Spleen (tissue), 11 donors: ENCODE measurements around the gene FOXO3. TPM values are rescaled to one million over a fixed set of nuclear protein-coding genes. Genes with fewer than 3 reads are reported as not detected.

Source experiments
- DNase-seq: peaks from one replicate; pipeline ENCODE4 v3.0.0-alpha.2; 2020
- H3K27ac ChIP-seq, 8 donors: fragments of 200-600 bp; sonication (generic) in 7 of 8; 1 replicate in 4 of 8; 2 replicates in 4 of 8; pipeline versions ENCODE4 v1.5.0 to v1.8.0; 2016 to 2021; ENCODE audit warnings: inconsistent platforms in 4 of 8, mild to moderate bottlenecking in 4 of 8, moderate library complexity in 1 of 8
- H3K27me3 ChIP-seq, 7 donors: fragments of 200-600 bp; sonication (generic) in 6 of 7; replicated peaks in 1 of 7; 1 replicate in 4 of 7; 2 replicates in 3 of 7; pipeline versions ENCODE4 v1.5.0 to v1.8.0; 2016 to 2021; ENCODE audit warnings: inconsistent platforms in 3 of 7, mild to moderate bottlenecking in 1 of 7
- H3K36me3 ChIP-seq, 6 donors: fragments of 200-600 bp; sonication (generic) in 5 of 6; 1 replicate in 4 of 6; 2 replicates in 2 of 6; pipeline versions ENCODE4 v1.5.0 to v1.8.0; 2016 to 2021; ENCODE audit warnings: inconsistent platforms in 2 of 6
- H3K4me1 ChIP-seq, 6 donors: fragments of 200-600 bp; sonication (generic) in 5 of 6; 1 replicate in 3 of 6; 2 replicates in 3 of 6; pipeline versions ENCODE4 v1.5.0 to v1.8.0; 2016 to 2021; ENCODE audit warnings: inconsistent platforms in 3 of 6
- H3K4me3 ChIP-seq, 8 donors: fragments of 200-600 bp; sonication (generic) in 7 of 8; 1 replicate in 4 of 8; 2 replicates in 4 of 8; pipeline versions ENCODE4 v1.5.0 to v1.8.0; 2016 to 2021; ENCODE audit warnings: inconsistent platforms in 4 of 8, mild to moderate bottlenecking in 4 of 8, moderate library complexity in 2 of 8
- H3K9me3 ChIP-seq, 8 donors: fragments of 200-600 bp; sonication (generic) in 7 of 8; 1 replicate in 4 of 8; 2 replicates in 4 of 8; pipeline versions ENCODE4 v1.5.0 to v1.8.0; 2016 to 2021; ENCODE audit warnings: inconsistent platforms in 4 of 8
- POLR2A ChIP-seq, 3 donors: fragments of 450-650 bp; IDR thresholded peaks; one replicate each; pipeline ENCODE4 v1.5.1; 2017; ENCODE audit warnings: antibody characterized with exemption in 3 of 3, mild to moderate bottlenecking in 1 of 3
- POLR2AphosphoS5 ChIP-seq, 3 donors: sonication (generic); formaldehyde crosslinking; IDR thresholded peaks; one replicate each; pipeline ENCODE4 v1.5.1; 2017; ENCODE audit warnings: antibody characterized with exemption in 3 of 3
- WGBS, 5 donors: extraction: QIAGEN DNeasy Blood & Tissue Kit in 3 of 5; methylation state at CpG; one replicate each; pipeline versions ENCODE4 v1.1.5 to v1.1.7; 2013 to 2018; 5-methylcytosine and 5-hydroxymethylcytosine counted together
- intact Hi-C: fragments of 100-400 bp; cut with DNase I; formaldehyde crosslinking; loops from one replicate; pipeline ENCODE4 v1.15.0; 2023; ENCODE audit warnings: low total_unique reads
- polyA plus RNA-seq, 3 donors: library from polyadenylated mRNA; stranded (reverse); fragments of 200-250 nt; gene quantifications; one replicate each; pipeline ENCODE4 v1.2.1, GENCODE V29; 2013
- total RNA-seq, 7 donors: library from RNA; depleted of rRNA in 3 of 7; stranded (reverse); fragments of >200 nt in 3 of 7; fragmentation: NEBNext Ultra II Directional in 4 of 7; extraction: Animal tissue kit (Norgen Biotek cat#: 25700) in 4 of 7; gene quantifications; one replicate each; pipeline versions ENCODE4 v1.1.0 to v1.2.1, GENCODE V29; 2016 to 2021
- TF ChIP-seq, protein P1 (sequence below), 11 experiments: fragments of 200-600 bp in 7 of 11; fragments of 450-650 bp in 4 of 11; sonication (generic) in 4 of 11; IDR thresholded peaks in 8 of 11; conservative IDR thresholded peaks in 3 of 11; 1 replicate in 7 of 11; 2 replicates in 4 of 11; pipeline versions ENCODE4 v1.4.0 to v1.8.0; 2016 to 2021; ENCODE audit warnings: antibody characterized with exemption in 11 of 11, inconsistent platforms in 4 of 11, mild to moderate bottlenecking in 1 of 11
- donor health status: healthy with polysubstance abuse.
- donor health status: DM: no; HTN: no; CAD: no; lungs with moderate emphysema.
- donor health status: DM: no; HTN: no; CAD: no.
- donor health status: Bipolar disorder and iron deficiency.
- donor health status: healthy.
- donor health status: DM: no; HTN: no; CAD: no.
- donor health status: DM: yes; HTN: yes; CAD: no.

Gene FOXO3
- total and polyA plus RNA-seq, 10 donors: 9.4 to 86.9 (median 67.0) TPM

DNA sequence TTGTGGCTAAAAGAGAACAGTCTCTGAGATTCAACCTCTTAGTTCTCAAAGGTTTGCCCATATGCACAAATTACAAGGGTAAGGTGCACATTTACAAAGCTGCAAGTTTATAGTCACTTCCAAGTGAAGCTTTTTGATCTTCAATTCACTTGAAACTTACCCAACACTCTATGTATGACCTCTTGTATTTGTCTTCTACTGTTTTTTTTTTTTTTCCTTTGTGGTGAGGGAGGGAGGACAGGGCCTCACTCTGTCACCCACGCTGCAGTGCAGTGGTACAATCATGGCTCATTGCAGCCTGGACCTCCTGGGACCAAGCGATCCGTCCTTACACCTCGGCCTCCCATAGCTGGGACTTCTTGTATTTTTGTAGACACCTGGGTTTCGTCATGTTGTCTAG, 4.5 kb upstream of the FOXO3 start:
- H3K9me3 ChIP-seq: no peaks in the 10 kb centered on the region
- intact Hi-C loops: no loop called here
- H3K27me3 ChIP-seq: no peaks in the 10 kb centered on the region
- peaks cover 4 to 14% (median 11%) of the 10 kb centered on the region in 6 donors for H3K4me1 ChIP-seq
- WGBS, 5 donors: 94 to 99% (median 96%) methylated on average over 5 of the region's 5 CpGs
- H3K27ac ChIP-seq: no peak overlapping the region
- no peaks in the 10 kb centered on the region for H3K36me3 ChIP-seq
- TF ChIP-seq, protein P1, sequence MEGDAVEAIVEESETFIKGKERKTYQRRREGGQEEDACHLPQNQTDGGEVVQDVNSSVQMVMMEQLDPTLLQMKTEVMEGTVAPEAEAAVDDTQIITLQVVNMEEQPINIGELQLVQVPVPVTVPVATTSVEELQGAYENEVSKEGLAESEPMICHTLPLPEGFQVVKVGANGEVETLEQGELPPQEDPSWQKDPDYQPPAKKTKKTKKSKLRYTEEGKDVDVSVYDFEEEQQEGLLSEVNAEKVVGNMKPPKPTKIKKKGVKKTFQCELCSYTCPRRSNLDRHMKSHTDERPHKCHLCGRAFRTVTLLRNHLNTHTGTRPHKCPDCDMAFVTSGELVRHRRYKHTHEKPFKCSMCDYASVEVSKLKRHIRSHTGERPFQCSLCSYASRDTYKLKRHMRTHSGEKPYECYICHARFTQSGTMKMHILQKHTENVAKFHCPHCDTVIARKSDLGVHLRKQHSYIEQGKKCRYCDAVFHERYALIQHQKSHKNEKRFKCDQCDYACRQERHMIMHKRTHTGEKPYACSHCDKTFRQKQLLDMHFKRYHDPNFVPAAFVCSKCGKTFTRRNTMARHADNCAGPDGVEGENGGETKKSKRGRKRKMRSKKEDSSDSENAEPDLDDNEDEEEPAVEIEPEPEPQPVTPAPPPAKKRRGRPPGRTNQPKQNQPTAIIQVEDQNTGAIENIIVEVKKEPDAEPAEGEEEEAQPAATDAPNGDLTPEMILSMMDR (IDR thresholded peaks at IDR 0.05 in 8 of 11, conservative IDR thresholded peaks at IDR 0.05 in 3 of 11): no peak
- TF ChIP-seq POLR2A (IDR thresholded peaks at IDR 0.05): no peak
- no peak for TF ChIP-seq POLR2AphosphoS5 (IDR thresholded peaks at IDR 0.05)
- no peak for DNase-seq
- H3K4me3 ChIP-seq: no peak overlapping the region

DNA sequence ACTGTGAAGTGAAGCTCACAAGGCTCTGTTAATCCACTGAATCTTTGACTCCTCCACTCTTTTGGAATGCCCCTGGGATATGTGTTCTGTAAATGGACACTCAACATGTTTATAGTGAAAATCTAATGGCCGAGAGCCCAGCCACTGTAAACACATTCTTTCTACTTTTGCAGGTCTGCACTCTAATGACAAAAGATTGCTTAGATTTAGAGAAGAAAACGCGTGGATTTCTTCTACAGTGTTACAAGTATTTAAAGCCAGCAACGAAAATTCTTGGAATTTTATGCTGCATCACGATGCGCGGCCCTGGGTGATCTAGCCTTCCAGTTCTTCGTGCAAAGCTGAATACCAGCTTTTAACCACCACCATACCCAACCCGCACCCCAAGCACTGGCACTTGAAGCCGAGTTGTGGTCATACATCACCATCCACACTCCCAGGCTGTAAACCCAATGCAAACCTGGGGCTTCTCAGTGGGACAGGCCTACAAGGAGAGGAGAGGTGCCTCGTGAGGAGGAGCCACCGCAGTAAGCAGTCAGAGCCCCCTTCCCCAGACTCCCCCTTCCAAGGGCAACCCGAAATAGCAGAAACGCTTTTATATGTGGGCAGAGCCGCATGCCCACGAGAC, 3.7 kb upstream of the FOXO3 start:
- TF ChIP-seq POLR2AphosphoS5 (IDR thresholded peaks at IDR 0.05) (no peak), POLR2A (IDR thresholded peaks at IDR 0.05) (no peak)
- TF ChIP-seq, protein P1 (IDR thresholded peaks at IDR 0.05 in 8 of 11, conservative IDR thresholded peaks at IDR 0.05 in 3 of 11): no peak
- 57 to 75% (median 61%) methylated on average over 12 to 16 of the region's 16 CpGs for WGBS, 5 donors
- H3K4me1 ChIP-seq: peaks cover 4 to 19% (median 16%) of the 10 kb centered on the region in 6 donors
- peak overlapping the region; percentile 68 to 88 (median 82) for H3K4me3 ChIP-seq
- H3K27me3 ChIP-seq: no peaks in the 10 kb centered on the region
- no peak for DNase-seq
- no peaks in the 10 kb centered on the region for H3K9me3 ChIP-seq
- H3K36me3 ChIP-seq: no peaks in the 10 kb centered on the region
- H3K27ac ChIP-seq: peak overlapping the region; percentile 99 to 100 (median 100)
- intact Hi-C loops: no loop called here

DNA sequence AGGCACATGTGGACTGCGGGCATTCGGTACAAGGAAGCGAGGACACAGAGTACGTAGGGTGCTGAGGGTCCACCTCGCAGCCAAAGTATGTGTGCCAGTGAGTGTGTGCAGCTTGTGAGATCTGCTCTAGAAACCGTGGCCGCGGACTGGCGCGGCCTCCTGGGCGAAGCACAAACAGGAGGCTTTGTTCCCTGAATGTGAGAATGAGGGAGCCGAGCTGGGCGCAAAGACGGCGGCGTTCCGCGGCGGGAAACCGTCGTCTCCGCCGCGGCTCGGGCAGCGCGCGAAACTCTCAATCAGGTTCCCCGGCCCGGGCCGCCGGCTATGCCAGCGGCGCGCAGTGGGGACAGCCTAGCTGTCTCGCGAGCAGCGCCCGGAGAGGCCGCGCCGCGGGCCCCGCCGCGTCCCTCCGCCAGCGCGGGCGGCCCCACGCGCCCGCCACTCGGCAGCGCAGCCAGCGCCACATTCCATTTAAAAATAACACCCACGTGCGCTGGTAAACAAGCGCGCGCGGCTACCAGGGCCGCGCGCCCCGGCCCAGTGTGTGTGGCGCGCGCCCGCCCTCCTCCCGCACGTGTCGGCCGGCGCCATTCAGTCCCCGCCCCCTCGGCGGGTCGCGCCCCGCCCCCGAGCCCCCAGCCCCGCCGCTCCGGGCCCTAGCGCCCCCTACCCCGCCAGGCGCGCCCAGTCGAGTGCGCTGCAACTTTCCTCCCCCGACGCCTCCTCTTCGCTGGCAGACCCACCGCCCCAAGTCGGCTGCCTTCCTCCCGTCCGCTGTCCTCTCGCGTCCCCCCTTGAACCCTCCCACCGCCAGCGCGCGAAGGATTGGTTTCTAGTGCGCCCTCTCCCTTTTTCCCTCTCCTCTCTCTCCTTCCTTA, 3.0 kb upstream of the FOXO3 start:
- WGBS, 5 donors: 0 to 2% (median 1%) methylated on average over 32 to 105 of the region's 105 CpGs
- no peaks in the 10 kb centered on the region for H3K27me3 ChIP-seq
- peak in 1 of 3 donors; percentile 5 for TF ChIP-seq POLR2AphosphoS5 (IDR thresholded peaks at IDR 0.05)
- TF ChIP-seq, protein P1 (IDR thresholded peaks at IDR 0.05 in 8 of 11, conservative IDR thresholded peaks at IDR 0.05 in 3 of 11): peak in 3 of 11 experiments; percentile 15 to 27 (median 18)
- TF ChIP-seq POLR2A (IDR thresholded peaks at IDR 0.05): no peak
- peaks cover 4 to 26% (median 23%) of the 10 kb centered on the region in 6 donors for H3K4me1 ChIP-seq
- peak overlapping the region; percentile 68 to 88 (median 82) for H3K4me3 ChIP-seq
- DNase-seq: peak; percentile 95
- H3K36me3 ChIP-seq: no peaks in the 10 kb centered on the region
- no peaks in the 10 kb centered on the region for H3K9me3 ChIP-seq
- intact Hi-C loops: no loop called here
- peak overlapping the region; percentile 99 to 100 (median 100) for H3K27ac ChIP-seq
